Tibial nerve (tissue), 4 donors: ENCODE results near the gene CD40.

Experiments used
- CTCF ChIP-seq, 5 experiments: fragments of 200-600 bp in 3 of 5; fragments of 450-650 bp in 2 of 5; sonication (generic) in 3 of 5; IDR thresholded peaks; one replicate each; pipeline ENCODE4 v1.5.1; 2016 to 2019; ENCODE audit warnings: antibody characterized with exemption in 5 of 5, mild to moderate bottlenecking in 3 of 5, moderate library complexity in 2 of 5
- EP300 ChIP-seq, 2 donors: sonication (generic); formaldehyde crosslinking; IDR thresholded peaks; one replicate each; pipeline ENCODE4 v1.6.1; 2017; ENCODE audit warnings: antibody characterized with exemption in 2 of 2, mild to moderate bottlenecking in 1 of 2
- POLR2A ChIP-seq, 2 donors: fragments of 450-650 bp; IDR thresholded peaks; one replicate each; pipeline ENCODE4 v1.6.1; 2017; ENCODE audit warnings: antibody characterized with exemption in 2 of 2, mild to moderate bottlenecking in 2 of 2, moderate library complexity in 2 of 2

GRCh38 chr20:46178891-46179290 is 60.8 kb downstream of the CD40 start:
- TF ChIP-seq CTCF (IDR thresholded peaks at IDR 0.05), result no peak
- no peak for TF ChIP-seq POLR2A (IDR thresholded peaks at IDR 0.05)
- no peak for TF ChIP-seq EP300 (IDR thresholded peaks at IDR 0.05)
